Osteocyte (in vitro differentiated cells): ENCODE measurements around the gene PGC. TPM values are rescaled to one million over a fixed set of nuclear protein-coding genes. Genes with fewer than 3 reads are reported as not detected.

Experiments
- DNase-seq: peaks from one replicate; pipeline ENCODE4 v3.0.0; 2021; ENCODE audit warnings: mixed read lengths; ENCODE audit not compliant: unreplicated experiment; ENCODE audit errors: extremely low spot score
- H3K27ac Mint-ChIP-seq: one replicate; pipeline ENCODE4 v1.8.0; 2021; ENCODE audit warnings: mild to moderate bottlenecking, mixed read lengths; ENCODE audit not compliant: unreplicated experiment
- H3K27me3 Mint-ChIP-seq: one replicate; pipeline ENCODE4 v1.8.0; 2021; ENCODE audit warnings: mixed read lengths; ENCODE audit not compliant: unreplicated experiment
- H3K36me3 Mint-ChIP-seq: one replicate; pipeline ENCODE4 v1.8.0; 2021; ENCODE audit warnings: mixed read lengths; ENCODE audit not compliant: unreplicated experiment
- H3K4me1 Mint-ChIP-seq: one replicate; pipeline ENCODE4 v1.8.0; 2021; ENCODE audit warnings: mixed read lengths; ENCODE audit not compliant: unreplicated experiment
- H3K4me3 Mint-ChIP-seq: one replicate; pipeline ENCODE4 v1.8.0; 2021; ENCODE audit warnings: mild to moderate bottlenecking, moderate library complexity, mixed read lengths; ENCODE audit not compliant: unreplicated experiment
- H3K9me3 Mint-ChIP-seq: one replicate; pipeline ENCODE4 v1.8.0; 2021; ENCODE audit warnings: mixed read lengths; ENCODE audit not compliant: unreplicated experiment
- CTCF ChIP-seq: fragments of 200-600 bp; sonication (generic); IDR thresholded peaks from 2 replicates; pipeline ENCODE4 v1.5.0; 2021; ENCODE audit warnings: antibody characterized with exemption, mild to moderate bottlenecking, moderate library complexity
- total RNA-seq: library from RNA; stranded (reverse); gene quantifications from 2 replicates; pipeline ENCODE4 v1.2.1, GENCODE V29; 2021

The PGC gene
- total RNA-seq, 1 donor from 2014 or later, result not detected

- no peak overlapping the region for H3K4me3 Mint-ChIP-seq
- H3K27me3 Mint-ChIP-seq, result no peaks in the 10 kb centered on the region
- no peak for DNase-seq
- H3K27ac Mint-ChIP-seq, result no peak overlapping the region
- H3K4me1 Mint-ChIP-seq, result peaks cover 11% of the 10 kb centered on the region
- no peaks in the 10 kb centered on the region for H3K9me3 Mint-ChIP-seq
- H3K36me3 Mint-ChIP-seq, result peaks cover 11% of the 10 kb centered on the region
- TF ChIP-seq CTCF, result no peak
Observed at GRCh38 chr6:41774841-41775240, 27.6 kb upstream of the PGC start.

DNA sequence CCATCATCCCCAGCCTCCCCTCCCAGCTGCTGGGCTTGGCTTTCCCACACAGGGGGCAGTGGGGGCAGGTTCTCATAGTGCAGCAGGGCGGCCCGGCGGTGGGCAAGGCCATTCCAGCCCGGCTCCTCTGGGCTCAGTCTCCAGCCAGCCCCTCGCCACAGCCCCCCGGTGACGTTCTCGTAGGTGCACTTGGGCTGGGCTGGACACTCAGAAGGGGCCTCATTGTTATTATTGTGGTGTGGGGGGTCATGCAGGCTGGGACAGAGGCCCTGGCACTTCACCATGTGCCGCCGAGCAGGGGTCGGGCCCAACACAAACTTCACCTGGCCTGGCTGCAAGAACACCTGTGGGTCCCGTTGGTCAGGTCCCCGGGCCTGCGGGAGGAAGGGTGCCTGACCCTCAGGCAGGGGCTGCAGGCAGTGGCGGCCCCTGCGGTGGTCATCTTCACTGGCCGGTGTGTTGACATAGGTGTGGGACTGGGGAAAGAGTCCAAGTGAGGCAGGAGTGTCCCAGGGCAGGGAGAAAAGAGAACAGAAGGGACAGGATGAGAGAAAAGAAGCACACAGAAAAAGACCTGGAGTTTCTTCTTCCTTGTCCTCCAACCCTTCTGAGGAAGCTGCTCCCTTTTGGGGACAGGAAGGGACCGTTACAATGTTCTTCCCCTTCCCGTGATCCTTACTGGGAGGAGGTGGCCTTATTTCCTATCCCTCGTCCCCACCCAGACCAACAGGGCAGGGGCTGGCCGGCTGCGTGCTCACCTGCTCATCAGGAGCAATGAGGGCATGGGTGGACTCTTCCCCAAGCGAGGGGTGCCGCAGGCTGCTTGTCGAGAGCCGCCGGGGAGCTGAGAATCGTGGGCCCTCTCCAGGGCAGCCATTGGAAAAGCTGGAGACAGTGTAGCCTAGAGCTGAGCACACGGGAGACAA is 24.1 kb upstream of the PGC start:
- H3K9me3 Mint-ChIP-seq, result no peaks in the 10 kb centered on the region

DNA sequence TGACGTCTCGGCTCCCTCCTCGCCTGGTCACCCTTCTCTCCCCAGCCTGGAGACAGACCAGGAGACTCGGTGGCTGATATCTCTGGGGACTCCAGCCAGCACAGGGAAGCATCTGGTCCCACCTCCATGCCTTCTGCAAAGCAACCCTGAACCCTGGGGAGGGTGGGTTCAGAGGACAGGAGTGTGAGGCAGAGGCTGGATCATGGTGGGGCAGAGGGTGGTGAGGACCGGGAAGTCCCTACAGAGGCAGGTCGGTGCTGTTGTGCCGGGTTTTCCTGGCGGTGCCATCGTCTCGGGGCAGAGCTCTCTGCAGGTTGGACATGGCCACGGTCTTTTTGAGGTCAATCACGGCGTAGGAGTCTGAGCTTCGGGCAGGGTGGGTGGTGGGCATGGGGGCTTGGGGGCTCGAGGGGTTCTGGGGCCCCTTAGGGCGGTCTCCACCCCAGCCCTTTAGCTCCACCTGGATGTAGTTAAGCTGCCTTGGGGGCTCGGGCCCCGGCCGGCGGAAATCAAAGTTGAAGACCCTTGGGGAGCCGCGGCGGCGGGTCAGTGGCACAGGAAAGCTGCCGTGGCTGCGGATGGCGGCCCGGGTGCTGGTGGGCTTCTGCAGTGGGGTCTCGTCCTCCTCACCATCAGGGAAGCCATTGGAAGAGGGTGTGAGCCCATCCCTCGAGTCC is 23.3 kb upstream of the PGC start:
- H3K27me3 Mint-ChIP-seq, result no peaks in the 10 kb centered on the region
- TF ChIP-seq CTCF, result no peak
- no peak for DNase-seq
- no peak overlapping the region for H3K27ac Mint-ChIP-seq
- H3K36me3 Mint-ChIP-seq, result peaks cover 9% of the 10 kb centered on the region
- peaks cover 10% of the 10 kb centered on the region for H3K4me1 Mint-ChIP-seq
- H3K4me3 Mint-ChIP-seq, result no peak overlapping the region
- no peaks in the 10 kb centered on the region for H3K9me3 Mint-ChIP-seq

More for the DNA sequence above, 24.1 kb upstream of the PGC start:
- Mint-ChIP-seq H3K4me1 (peaks cover 10% of the 10 kb centered on the region), H3K36me3 (peaks cover 9% of the 10 kb centered on the region), H3K27ac (no peak overlapping the region), H3K4me3 (no peak overlapping the region), H3K27me3 (no peaks in the 10 kb centered on the region)
- no peak for TF ChIP-seq CTCF
- DNase-seq, result no peak

GRCh38 chr6:41769376-41769775 is 22.2 kb upstream of the PGC start:
- H3K27ac Mint-ChIP-seq, result no peak overlapping the region
- no peaks in the 10 kb centered on the region for H3K9me3 Mint-ChIP-seq
- no peak for TF ChIP-seq CTCF
- no peak for DNase-seq
- H3K4me1 Mint-ChIP-seq, result peaks cover 10% of the 10 kb centered on the region
- H3K27me3 Mint-ChIP-seq, result no peaks in the 10 kb centered on the region
- H3K4me3 Mint-ChIP-seq, result no peak overlapping the region
- peaks cover 9% of the 10 kb centered on the region for H3K36me3 Mint-ChIP-seq
